GM21447 (cell line): ENCODE data around the gene IKBKE.

Source experiments
- ATAC-seq: cut with Tn5 transposase; IDR thresholded peaks from one replicate; pipeline ENCODE4 v1.9.1; 2021; ENCODE audit not compliant: unreplicated experiment

Gene IKBKE

DNA sequence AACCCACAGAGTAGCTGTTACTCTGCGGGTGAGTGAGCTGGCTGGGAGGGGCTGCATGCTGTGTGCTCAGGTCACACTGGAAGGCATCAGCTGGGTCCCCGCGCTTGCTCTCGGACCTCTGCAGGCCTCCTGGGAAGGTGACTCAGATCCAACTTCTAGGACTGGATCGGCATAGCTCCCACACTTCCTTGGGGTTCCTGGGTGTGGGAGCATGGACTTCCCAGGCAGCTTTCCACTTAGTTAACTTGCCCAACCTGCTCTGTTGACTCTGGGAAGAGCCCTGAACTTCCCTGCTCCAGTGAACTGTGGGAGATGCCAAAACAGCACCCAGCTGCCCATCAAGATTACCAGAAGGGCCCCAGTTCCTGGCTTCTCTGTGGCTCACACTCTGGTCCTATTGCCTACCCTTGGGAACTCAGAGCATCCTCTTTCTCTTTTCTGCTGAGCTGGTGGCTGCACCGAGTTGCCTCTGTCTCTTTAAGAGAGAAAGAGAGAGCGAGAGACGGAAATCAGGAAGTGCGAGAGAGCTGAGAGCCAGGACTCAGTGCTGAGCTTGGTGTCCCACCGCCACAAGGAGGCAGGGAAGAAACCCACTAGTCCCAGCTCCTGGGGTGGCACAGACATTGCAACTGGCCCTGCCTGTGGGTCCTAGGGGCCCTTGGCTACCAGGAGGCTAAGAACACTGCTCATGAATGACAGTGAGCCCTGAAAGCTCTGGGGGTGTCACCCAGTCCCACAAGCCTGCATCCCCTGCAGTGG lies at the start of gene IKBKE:
TSS of gene IKBKE (plus strand) at position 544 of the 759 bp plus-strand sequence. CDS start 2,752 bp downstream, outside the sequence.
- peak; percentile 51 for ATAC-seq

DNA sequence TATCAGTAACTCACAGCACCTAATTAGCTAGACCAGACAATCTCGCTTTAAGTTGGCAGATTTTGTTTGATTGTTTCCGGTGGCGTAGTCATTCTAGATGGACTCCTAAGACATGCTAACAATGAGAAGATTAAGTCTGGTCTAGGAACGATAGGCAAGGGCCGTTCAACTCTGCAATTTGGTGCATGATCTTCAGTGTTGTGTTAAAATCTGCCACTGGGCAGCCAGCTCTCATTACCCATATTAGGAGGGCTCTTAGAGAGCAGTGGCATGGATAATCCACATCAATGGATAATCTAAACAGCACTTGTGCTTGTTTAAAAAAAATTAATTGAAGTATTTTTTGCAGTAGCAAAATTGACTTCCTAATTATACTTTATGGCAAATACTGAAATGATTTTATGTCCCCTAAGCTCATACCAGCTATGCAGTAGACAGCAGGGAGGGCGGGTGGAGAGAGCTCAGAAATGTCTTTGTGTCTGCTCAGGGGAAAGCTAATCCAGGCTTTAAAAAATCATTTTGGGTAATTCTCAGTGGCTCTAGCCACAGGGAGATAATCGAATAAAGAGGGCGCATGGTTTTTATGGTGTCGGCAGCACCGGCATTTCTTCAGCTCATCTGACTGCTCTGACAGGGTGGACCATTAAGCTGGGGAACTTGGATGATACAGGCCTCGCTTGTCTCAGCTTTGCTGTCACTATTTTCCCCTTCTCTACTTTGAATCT lies 48.5 kb upstream of the IKBKE start:
- no peak for ATAC-seq

DNA sequence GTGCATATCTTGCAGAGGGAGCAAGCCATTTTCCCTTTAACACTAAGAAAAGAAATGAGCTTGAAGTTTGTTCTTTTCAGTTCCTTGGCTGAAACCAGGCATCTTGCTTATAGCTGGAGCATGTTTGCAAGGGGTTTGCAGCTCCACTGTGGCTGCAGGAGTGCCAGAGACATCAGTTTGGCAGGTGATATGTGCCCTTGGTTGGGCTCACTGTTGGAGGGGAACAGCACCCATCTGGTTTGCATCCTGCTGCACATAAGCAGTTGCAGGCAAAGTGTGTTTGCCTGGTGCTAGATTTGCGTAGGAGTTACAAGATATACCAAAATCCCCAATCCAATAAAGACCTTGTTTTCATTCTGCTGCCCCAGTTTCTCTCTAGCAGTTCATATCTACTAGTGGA lies 47.8 kb upstream of the IKBKE start:
- no peak for ATAC-seq

DNA sequence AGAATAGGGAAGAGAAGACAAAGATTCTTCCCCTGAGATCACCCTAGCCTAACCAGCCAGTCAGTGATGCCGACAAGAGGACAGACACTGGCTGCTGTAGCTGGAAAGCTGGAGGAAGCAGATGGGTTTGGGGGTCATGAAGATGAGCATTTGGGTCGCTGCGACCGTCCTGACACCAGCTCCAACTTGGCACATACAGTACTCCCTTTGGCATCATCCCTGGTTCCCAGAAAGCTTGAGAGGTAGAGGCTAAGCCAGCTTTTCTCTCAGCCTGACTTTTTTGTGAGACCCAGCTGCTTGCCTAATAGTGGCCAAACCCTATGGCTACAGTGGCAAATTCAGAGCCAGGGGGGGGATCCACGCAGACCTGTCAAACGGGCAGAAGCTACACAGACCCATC lies 43.0 kb upstream of the IKBKE start:
- ATAC-seq: no peak

DNA sequence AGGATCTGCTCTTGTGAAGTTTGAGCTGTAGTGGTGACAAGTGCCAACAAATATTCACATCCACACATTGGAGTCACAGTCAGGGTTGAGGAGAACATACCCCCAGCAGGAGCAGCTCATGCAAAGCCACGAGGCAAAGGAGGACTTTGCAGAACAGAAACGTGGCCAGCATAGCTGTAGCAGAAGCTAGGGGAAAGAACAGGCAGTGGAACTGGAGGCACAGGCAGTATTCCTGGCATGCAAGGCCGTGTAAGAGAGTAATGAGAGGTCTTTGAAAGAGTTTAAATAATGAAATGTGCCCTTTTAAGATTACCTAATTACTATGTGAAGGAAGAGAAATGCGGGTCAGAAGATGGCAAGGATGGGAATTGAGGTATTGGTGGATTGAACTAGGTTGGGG lies 40.9 kb upstream of the IKBKE start:
- no peak for ATAC-seq

DNA sequence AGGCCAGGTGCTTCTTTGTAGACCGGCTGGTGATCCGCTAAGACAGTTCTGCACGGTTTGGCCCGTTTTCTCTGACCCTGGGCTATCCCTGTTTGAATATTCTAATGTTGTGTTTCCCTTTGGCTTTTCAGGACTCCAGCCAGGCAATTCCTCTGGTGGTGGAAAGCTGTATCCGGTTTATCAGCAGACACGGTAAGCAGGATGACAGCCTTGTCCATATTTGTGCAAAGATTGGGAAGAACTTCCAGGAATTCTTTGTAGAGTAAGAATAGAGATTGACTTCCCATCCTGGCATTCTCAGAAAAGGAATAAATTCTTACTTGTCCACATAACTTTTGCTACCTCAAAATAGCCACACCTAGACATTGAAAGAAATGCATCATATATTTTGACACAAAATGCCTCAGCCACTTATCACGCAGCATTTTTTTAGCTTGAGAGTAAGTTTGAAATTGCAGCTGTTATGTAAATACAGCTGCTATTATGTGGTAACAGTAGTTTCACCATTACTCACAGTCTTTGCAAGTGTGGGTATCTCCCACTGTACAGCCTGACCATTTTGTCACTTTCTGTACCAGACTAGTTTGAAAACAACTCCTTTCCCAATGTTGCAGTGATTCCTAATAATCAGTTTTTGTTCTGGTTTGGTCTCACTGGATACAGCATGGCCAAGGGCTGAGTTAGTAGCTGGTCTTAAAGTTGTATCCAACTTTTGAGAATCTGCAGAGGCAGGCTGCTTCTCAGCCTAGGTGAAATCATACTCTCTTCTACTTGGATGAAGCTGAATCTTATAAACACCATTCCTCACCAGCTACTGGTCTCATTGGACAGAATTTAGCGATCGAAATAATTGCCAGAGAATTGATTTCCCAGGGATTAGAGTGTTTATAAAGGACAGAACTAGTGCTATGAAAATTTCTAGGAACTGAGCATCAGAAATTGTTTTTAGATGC lies 40.0 kb upstream of the IKBKE start:
- ATAC-seq: peak; percentile 98

DNA sequence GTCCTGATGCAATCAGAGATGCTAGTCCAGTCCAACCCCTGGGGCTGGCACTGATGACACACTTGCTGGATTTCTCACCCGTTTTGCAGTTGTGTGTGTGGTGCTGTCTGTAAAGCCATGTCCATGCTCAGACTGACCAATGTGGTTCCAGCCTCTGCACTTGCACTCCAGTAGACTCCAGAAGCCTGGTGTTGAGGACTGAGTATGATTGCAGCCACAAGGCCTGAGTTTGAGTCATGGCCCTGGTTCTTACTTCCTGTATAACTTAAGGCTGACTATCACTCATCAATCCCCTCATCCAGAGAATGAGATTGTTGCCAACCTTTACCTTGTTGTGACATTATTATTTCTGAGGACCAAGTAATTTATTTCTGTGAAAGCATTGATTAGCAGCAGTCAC lies 34.8 kb upstream of the IKBKE start:
- no peak for ATAC-seq

DNA sequence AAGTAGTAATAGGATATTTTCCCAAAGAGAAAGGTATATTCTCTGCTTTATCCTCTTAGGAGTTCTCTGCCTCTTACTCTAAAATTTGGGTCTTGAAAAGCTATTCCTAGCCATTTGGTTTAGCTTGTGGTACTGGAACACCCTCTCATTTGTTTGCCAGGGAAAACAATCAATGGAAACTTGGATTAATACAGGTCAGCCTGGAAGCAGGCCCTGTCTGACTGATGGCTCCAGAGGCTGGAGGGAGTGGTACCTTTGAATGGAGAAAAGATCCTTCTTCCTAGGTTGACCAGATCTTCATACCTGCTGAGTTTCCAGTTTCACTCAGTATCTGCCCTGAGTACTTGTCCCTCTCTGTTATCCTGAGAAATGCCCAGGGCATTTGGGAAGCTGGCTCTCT lies 31.7 kb upstream of the IKBKE start:
- no peak for ATAC-seq

DNA sequence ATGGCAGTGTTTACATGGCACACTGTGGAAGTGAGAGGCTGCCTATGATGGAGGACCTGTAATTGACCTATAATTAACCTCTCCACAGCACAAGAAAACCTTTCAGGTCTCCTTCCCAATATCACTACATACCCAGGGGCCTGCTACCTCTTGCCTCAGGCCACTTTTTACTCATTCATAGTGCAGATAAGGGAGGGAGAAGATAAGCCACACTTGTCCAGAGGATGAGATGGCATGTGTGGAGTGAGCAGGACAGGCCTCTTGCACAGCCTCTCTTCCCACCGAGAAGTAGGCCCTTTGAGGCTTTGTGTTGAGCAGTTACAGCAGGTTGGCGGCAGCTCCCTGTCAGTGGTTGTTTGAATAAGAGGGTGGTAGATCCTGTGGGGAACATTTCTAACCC lies 31.1 kb upstream of the IKBKE start:
- ATAC-seq: no peak

DNA sequence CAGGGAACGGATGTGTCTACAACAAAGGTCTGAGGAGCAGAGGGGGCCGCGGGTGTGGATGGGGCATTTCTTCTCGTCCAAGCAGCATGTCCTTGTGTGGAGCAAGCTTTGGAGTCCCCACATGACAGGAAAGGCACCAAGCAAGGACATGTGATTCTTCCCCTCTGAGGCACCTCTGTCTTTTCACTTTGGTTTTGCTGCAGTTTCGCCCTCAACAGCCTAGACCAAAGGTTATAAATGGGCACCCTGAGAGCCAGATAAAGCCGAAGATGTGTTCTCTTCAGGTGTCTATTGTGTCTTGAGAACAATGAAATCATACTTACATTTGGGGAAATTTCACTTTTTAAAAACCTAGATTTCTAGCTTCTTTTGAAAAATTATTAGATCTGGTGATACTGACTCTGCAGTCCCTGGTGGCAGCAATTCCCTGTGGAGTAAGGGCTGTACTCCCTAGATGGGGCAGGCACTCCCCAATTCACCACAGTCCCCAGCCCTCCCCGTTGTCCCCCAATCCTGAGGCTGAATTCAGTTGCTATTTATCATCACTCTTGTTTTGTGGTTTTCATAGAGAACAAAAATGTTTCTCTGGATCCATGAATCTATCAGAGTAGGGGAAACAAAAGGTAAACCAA lies 28.8 kb upstream of the IKBKE start:
- no peak for ATAC-seq

DNA sequence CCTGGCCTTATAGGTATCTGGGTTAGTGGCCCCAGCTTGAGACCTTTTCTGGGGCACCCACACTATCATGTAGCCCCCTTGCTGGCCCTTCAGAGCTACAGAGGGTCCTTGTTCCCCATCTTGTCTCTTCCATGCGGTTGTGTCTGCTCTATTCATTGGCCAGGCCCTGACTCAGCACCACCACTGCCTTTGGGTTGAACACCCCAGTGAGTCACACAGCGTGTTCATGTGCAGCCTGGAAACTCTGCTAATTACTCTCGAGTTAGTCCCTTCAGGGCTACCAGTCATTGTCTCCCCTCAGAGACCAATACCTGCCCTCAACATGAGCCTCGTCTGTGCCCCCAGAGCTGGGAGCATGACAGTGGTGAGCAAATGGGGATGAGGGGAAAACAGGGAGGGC lies 28.2 kb upstream of the IKBKE start:
- ATAC-seq: no peak

DNA sequence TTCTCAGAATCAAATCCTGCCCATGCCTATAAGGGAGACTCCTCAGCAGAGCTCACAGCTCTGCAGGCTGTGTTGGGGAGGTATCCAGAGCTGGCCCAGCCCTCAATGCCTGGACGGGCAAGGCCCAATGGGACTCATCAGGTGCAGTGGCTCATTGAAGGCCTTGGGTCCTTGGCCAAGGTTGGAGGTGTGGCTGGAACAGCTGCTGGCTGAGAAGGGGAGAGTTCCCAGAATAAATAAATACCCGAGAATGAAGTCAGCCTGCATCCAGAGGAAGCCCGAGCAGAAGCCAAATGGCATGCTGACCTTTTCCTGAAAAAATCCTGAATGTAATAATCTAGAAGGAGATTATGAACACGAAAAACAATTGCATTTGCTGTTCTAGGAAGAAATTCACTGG lies 25.2 kb upstream of the IKBKE start:
- ATAC-seq: no peak

DNA sequence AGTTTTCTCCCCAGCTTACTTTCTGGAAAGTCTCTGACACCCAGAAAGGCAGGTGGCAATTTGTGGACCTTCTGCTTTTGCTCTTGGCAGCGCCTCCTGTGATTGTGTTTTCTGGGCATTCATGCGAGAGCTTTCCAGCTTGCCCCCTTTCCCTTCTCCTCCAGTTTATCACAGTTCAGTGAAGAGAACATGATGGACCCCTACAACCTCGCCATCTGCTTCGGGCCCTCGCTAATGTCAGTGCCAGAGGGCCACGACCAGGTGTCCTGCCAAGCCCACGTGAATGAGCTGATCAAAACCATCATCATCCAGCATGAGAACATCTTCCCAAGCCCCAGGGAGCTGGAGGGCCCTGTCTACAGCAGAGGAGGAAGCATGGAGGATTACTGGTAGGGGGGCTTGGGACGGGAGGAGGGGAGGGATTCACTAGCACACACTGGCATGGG lies 24.3 kb upstream of the IKBKE start:
- ATAC-seq: no peak

DNA sequence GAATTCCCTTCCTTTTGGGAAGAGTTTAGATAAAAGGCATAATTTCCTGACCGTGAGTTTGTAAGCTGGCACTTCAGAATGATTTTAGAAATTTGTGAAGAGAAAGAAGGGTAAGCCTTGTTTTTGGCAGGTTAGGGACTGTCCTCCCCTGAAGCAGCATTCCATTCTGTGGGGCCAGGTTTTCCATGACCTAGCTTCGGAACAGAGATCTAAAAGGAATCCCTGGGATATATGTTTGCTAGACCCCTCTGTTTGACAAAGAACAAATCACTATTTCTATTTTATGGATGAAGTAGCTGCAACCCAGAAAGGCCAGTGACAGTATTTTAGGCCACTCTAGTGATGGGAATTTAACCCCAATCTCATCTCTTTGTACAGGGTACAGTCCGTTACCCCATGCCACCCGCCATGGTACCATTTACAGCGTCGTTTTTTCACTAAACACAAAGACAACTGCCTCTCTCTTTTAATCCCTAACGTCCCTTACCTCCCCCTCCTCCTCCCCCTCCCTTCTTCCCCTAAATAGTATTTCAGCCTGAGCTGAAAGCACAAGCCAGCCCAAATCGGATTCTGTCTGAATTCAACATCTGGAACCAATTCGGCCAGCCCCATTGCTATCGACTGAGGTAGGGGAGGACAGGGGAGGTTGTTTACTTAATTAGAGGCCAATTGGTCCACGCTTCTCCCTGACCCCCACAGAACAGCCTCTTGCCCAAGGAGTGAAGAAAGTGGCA lies 23.4 kb upstream of the IKBKE start:
- no peak for ATAC-seq

DNA sequence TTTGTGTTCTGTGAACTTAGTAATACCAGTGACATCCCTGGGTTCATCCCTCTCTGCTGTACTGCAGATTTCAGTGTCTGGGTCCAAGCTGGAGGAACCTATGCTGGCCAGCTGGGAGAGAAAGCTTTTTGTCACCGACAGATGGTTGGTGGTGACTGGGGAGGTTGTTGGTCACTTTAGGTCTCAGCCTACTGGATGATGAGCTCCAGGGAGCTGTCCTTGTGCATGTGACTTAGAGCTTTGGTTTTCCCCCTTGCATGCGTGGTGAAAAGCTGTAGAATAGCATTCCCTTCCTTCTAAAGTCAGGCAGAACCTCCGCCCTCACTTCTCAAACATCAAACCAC lies 22.9 kb upstream of the IKBKE start:
- no peak for ATAC-seq

DNA sequence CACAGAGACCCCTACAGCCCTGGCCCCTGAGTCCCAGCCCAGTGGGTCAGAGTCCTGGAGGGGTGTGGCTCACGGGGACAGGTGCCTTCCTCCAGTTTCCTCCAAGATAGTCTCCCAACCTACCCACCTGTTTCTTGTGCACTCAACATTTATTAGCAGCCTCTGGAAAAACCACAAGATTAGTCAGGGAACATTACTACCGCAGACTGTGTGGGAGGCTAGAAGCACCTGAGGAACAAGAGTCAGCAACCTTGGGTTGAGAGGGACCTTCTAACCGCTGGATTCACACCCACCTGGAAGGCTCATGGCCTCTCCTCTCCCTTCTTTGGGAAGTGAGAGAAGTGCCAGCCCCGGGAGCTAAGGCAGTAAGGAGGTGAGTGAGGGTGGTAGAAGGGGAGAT lies 22.5 kb upstream of the IKBKE start:
- ATAC-seq: no peak

DNA sequence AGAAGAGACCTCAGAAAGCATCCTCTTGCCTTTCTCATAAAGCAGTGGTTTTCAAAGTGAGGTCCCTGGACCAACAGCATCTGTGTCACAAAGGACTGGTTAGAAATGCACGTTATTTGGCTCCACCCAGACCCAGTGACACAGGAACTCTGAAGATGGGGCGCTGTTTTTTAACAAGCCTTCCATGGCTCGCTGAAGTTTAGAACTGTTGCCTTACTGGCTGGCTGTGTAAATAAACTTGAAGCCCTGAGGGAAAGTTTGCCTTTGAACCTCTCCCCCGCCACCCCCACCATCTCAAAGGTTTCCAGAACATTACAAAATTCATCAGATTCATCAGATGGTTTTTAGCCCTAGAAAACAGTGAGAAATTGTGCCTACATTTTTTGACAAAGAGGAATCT lies 21.8 kb upstream of the IKBKE start:
- ATAC-seq: no peak

DNA sequence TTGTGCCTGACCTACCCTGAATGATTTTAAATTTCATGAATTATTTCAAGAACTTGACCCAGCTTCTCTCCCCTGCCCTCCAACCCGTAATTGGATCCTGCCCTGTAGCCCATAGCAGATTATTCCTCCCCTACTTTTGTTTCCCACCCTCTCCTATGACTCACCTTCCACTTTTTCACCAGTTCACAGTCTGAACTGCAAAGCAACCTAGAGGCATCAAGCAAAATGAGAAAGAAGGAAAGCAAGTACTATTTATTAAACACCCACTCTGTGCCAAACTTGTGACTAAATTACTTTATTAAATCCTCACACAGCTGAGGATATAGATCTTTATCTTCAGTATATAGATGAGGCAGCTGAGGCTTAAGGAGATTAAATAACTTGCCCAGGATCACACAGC lies 20.7 kb upstream of the IKBKE start:
- no peak for ATAC-seq

DNA sequence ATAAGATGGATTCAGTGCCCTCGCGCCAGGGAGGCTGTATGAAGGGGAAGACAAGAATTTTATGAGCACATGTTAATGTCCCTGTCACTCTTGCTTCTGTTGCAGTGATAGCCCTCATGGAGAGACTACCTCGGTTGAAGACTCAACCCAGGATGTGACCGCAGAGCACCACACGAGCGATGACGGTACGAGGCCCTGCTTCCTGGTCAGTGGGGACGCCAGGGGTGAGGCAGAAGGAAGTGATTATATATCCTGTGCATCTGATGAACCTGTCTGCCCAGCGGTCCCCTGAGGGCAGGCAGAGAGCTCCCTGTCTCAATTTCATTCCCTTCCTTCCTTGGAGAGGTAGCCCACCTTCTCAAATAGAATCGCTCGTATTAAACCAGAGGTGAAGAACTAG lies 20.0 kb upstream of the IKBKE start:
- no peak for ATAC-seq

DNA sequence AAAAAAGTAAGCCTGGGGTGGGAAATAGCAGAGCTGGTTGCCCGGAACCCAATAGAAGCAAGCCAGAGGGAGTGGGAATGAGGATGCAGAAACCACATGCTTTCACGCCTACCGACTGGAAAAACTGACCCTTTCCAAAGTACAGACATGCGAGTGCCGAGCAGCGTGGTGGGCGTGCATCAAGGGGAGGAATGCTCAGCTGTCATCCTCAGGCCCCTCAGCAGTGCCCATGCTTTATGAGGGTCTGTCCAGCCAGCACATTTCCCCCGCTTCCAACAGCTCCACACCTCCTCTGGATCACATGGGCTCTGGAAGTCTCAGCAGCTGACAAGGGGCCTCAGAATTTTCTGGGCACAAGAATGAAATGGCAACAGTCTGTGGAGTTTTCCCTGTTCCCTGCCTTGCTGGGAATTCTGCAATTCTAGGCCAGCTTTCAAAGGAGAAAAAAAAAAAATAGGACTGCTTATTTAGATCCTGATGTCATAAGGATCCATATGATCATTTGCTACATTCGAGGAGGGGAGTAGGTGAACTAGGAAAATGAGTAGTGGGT lies 19.1 kb upstream of the IKBKE start:
- ATAC-seq: no peak
